Keratinocyte (primary cell): ENCODE results near the gene WDCP. TPM values are rescaled to one million over a fixed set of nuclear protein-coding genes. Genes with fewer than 3 reads are reported as not detected.
A peak's percentile ranks its signal among the peaks of the same experiment; 100 is the strongest.

ENCODE experiments used
- DNase-seq: peaks from one replicate; pipeline ENCODE4 v3.0.0-alpha.2; 2011; ENCODE audit warnings: low read depth, missing footprints, low spot score
- FAIRE-seq: peaks from 2 replicates; lab custom pipeline; 2011; peaks lifted over from hg19 to GRCh38; lab: Jason Lieb, UNC
- H2AFZ ChIP-seq: 2 replicates; pipeline ENCODE4 v1.6.0; 2012; ENCODE audit warnings: low read length, control low read depth, inconsistent platforms; ENCODE audit not compliant: control insufficient read depth
- H3K27ac ChIP-seq: 2 replicates; pipeline ENCODE4 v1.5.1; 2011; ENCODE audit warnings: low read length; ENCODE audit not compliant: control insufficient read depth, insufficient read depth
- H3K27me3 ChIP-seq: 3 replicates; pipeline ENCODE4 v1.6.0; 2011; ENCODE audit warnings: low read length; ENCODE audit not compliant: control insufficient read depth, insufficient read depth; ENCODE audit errors: extremely low read depth
- H3K36me3 ChIP-seq, 2 experiments: 2 replicates in 1 of 2; 3 replicates in 1 of 2; pipeline ENCODE4 v1.5.1; 2011; ENCODE audit warnings: low read length in 2 of 2, mild to moderate bottlenecking in 1 of 2; ENCODE audit not compliant: control insufficient read depth in 2 of 2, insufficient read depth in 2 of 2; ENCODE audit errors: extremely low read depth in 1 of 2
- H3K4me1 ChIP-seq: 3 replicates; pipeline ENCODE4 v1.5.1; 2011; ENCODE audit warnings: low read length; ENCODE audit not compliant: control insufficient read depth, insufficient read depth; ENCODE audit errors: extremely low read depth
- H3K4me2 ChIP-seq: 3 replicates; pipeline ENCODE4 v1.6.0; 2011; ENCODE audit warnings: low read depth, low read length; ENCODE audit not compliant: control insufficient read depth, insufficient read depth; ENCODE audit errors: extremely low read depth
- H3K4me3 ChIP-seq, 3 experiments: fragments of 200-600 bp in 1 of 3; sonication (generic) in 1 of 3; 2 replicates in 2 of 3; 3 replicates in 1 of 3; pipeline ENCODE4 v1.5.1; 2011 to 2016; ENCODE audit warnings: low read length in 3 of 3, mild to moderate bottlenecking in 3 of 3, control low read depth in 2 of 3, inconsistent platforms in 1 of 3, low read depth in 1 of 3, mixed read lengths in 1 of 3, mixed run types in 1 of 3, moderate library complexity in 1 of 3; ENCODE audit not compliant: control insufficient read depth in 2 of 3, insufficient read depth in 2 of 3; ENCODE audit errors: extremely low read depth in 1 of 3
- H3K79me2 ChIP-seq: 2 replicates; pipeline ENCODE4 v1.6.0; 2012; ENCODE audit warnings: low read length; ENCODE audit not compliant: control insufficient read depth, insufficient read depth
- H3K9ac ChIP-seq: 3 replicates; pipeline ENCODE4 v1.6.0; 2011; ENCODE audit warnings: low read length; ENCODE audit not compliant: control insufficient read depth, insufficient read depth; ENCODE audit errors: extremely low read depth
- H3K9me1 ChIP-seq: 3 replicates; pipeline ENCODE4 v1.6.0; 2011; ENCODE audit warnings: low read length; ENCODE audit not compliant: control insufficient read depth, insufficient read depth; ENCODE audit errors: extremely low read depth
- H3K9me3 ChIP-seq: 2 replicates; pipeline ENCODE4 v1.5.1; 2012; ENCODE audit warnings: low read depth, low read length; ENCODE audit not compliant: control insufficient read depth
- H4K20me1 ChIP-seq: 3 replicates; pipeline ENCODE4 v1.6.0; 2011; ENCODE audit warnings: low read length; ENCODE audit not compliant: control insufficient read depth, insufficient read depth; ENCODE audit errors: extremely low read depth
- EZH2 ChIP-seq: IDR thresholded peaks from one replicate; pipeline ENCODE4 v1.6.1; 2012; ENCODE audit warnings: inconsistent platforms, mild to moderate bottlenecking, low read length, moderate library complexity
- dilution Hi-C: fragments of 300-500 bp; cut with MboI; formaldehyde crosslinking; loops from one replicate; pipeline ENCODE4 v1.7.0; 2020; ENCODE audit warnings: low sequenced_read_pairs; ENCODE audit not compliant: extremely low pct_ligation_motif_present
- polyA plus RNA-seq, 5 experiments: library from polyadenylated mRNA; depleted of rRNA in 3 of 5; stranded (reverse) in 3 of 5; stranded (forward) in 1 of 5; unstranded in 1 of 5; fragments of >200 nt; gene quantifications; 1 replicate in 1 of 5; 2 replicates in 3 of 5; 3 replicates in 1 of 5; pipeline versions ENCODE4 v1.2.1 to v1.2.3, GENCODE V29; 2011 to 2012; ENCODE audit warnings: missing spikeins in 2 of 5, low read depth in 1 of 5, low replicate concordance in 1 of 5
- TF ChIP-seq, protein P1 (sequence below), 3 experiments: IDR thresholded peaks in 1 of 3; conservative IDR thresholded peaks in 1 of 3; optimal IDR thresholded peaks in 1 of 3; 2 replicates in 2 of 3; 3 replicates in 1 of 3; pipeline versions ENCODE3 to v1.5.1; 2011; ENCODE audit warnings: low read length in 3 of 3, mild to moderate bottlenecking in 3 of 3, moderate library complexity in 2 of 3, control low read depth in 1 of 3, inconsistent platforms in 1 of 3; ENCODE audit not compliant: insufficient read depth in 2 of 3; ENCODE audit errors: extremely low read depth in 1 of 3

Gene WDCP
- polyA plus RNA-seq, 1 donor (not counting 4 experiments of a cell fraction or from before 2014, with no cell fraction given) = 11.0 TPM

DNA sequence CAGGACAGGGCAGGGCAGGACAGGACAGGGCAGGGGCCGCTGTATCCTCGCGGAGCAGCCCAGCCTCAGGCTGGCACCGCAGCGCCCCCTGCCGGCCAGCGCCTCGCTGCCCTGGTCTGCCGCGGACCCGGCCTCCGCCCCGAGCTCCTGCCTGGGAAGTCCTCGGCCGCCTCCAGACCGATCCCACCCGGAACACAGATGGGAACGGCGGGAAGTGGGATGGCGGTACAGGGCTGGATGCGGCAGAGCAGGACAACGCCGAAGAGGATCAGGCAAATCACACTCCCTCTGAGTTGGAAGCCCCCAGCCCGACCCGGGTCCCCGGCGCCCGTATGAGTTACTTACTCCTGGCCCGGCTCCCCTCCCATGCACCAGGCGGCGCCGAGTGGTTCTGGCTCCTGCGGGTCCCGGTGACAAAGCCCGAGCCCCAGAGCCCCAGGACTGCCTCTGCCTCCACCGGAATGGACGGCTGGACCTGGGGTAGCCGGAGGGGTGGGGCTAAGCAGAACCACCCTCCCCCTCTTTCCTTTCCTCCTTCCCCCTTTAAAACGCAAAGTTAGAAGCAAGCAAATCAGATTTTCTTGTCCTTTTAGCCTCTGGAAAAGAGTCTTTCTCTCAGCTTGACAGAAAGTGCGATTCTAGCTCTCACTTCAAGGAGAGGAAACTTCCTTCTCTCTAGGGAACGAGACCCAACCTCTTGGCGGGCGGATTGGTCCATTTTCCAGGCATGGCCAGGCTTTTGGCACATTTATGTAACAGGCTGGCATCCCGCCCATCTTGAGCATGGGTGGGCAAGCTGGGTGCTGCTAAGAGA is 37.4 kb upstream of the WDCP start, which contains the start of gene TP53I3:
TP53I3 (minus strand) TSS at position 449 of the 814 bp plus-strand sequence. CDS start 508 bp downstream, outside the sequence.
- dilution Hi-C loops = no loop called here
- Histone ChIP-seq H3K9me3 (no peaks in the 10 kb centered on the region), H3K4me2 (peak within 1 kb of the TSS; percentile 99), H3K9me1 (no peaks in the 10 kb centered on the region), H3K36me3 (peaks cover 5 to 15% of the 10 kb centered on the region in 2 experiments), H4K20me1 (no peaks in the 10 kb centered on the region), H3K9ac (peak within 1 kb of the TSS; percentile 86), H3K4me1 (peaks cover 11% of the 10 kb centered on the region), H3K4me3 (peak within 1 kb of the TSS; percentile 63 to 80 (median 70)), H3K27ac (peak within 1 kb of the TSS; percentile 82), H3K79me2 (no peaks in the 10 kb centered on the region), H3K27me3 (no peaks in the 10 kb centered on the region), H2AFZ (peak within 1 kb of the TSS; percentile 98)
- FAIRE-seq (no peak), DNase-seq (no peak)
- TF ChIP-seq EZH2 = no peak
- TF ChIP-seq, protein P1, sequence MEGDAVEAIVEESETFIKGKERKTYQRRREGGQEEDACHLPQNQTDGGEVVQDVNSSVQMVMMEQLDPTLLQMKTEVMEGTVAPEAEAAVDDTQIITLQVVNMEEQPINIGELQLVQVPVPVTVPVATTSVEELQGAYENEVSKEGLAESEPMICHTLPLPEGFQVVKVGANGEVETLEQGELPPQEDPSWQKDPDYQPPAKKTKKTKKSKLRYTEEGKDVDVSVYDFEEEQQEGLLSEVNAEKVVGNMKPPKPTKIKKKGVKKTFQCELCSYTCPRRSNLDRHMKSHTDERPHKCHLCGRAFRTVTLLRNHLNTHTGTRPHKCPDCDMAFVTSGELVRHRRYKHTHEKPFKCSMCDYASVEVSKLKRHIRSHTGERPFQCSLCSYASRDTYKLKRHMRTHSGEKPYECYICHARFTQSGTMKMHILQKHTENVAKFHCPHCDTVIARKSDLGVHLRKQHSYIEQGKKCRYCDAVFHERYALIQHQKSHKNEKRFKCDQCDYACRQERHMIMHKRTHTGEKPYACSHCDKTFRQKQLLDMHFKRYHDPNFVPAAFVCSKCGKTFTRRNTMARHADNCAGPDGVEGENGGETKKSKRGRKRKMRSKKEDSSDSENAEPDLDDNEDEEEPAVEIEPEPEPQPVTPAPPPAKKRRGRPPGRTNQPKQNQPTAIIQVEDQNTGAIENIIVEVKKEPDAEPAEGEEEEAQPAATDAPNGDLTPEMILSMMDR (optimal IDR thresholded peaks at IDR 0.05 in 1 of 3, IDR thresholded peaks at IDR 0.05 in 1 of 3, conservative IDR thresholded peaks at IDR 0.05 in 1 of 3; ENCODE audit: extremely low read depth in 1 of 3, insufficient read depth in 2 of 3, low read length in 3 of 3) = peak; percentile 71 to 93 (median 90)

DNA sequence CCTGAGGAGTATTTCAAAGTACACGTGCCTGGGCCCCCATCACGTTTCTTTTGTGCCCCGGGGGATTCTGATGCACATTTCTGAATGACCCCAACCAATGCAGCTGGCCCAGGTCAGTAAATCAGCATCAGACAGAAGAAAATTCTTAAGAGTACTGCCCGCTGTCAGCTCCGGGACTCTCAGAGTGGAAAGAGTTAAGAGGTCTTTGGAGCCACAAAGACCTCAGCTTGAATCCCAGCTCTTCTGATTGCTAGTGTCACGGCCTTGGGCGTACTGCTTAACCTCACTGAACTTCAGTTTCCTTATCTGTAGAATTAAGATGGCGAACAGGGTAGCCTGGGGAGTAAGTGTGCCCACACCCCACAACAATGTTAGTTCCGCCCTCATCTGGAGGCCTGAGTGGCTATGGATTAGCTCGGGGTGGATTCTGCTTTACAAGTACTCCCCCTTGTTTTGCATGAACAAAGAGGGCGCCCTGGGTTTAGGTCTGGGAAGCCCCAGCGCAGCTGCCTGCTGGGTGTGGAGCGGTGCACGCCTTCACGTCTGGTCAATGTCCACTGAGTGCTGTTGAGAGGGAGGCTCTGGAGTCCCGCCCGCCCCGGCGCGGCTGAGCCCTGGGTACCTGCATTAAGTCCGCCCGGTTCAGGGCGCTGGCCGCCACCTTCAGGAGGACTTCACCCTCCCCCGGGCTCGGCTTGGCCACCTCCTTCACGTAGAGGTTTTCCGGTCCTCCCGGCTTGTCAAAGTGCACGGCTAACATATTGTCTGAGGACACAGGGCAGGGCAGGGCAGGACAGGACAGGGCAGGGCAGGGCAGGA is 36.6 kb upstream of the WDCP start:
- TF ChIP-seq EZH2 = no peak
- TF ChIP-seq, protein P1 (optimal IDR thresholded peaks at IDR 0.05 in 1 of 3, IDR thresholded peaks at IDR 0.05 in 1 of 3, conservative IDR thresholded peaks at IDR 0.05 in 1 of 3; ENCODE audit: extremely low read depth in 1 of 3, insufficient read depth in 2 of 3, low read length in 3 of 3) = no peak
- dilution Hi-C loops = no loop called here
- FAIRE-seq = peak; percentile 9

More for the DNA sequence above, 36.6 kb upstream of the WDCP start:
- peaks cover 5 to 17% of the 10 kb centered on the region in 2 experiments for H3K36me3 ChIP-seq
- peak overlapping the region; percentile 92 for H2AFZ ChIP-seq
- H3K4me2 ChIP-seq = peak overlapping the region; percentile 99
- peak; percentile 77 for DNase-seq
- no peaks in the 10 kb centered on the region for H3K9me1 ChIP-seq
- no peaks in the 10 kb centered on the region for H3K79me2 ChIP-seq
- H3K4me1 ChIP-seq = peaks cover 11% of the 10 kb centered on the region
- peak overlapping the region; percentile 82 for H3K27ac ChIP-seq
- H3K4me3 ChIP-seq = peak overlapping the region; percentile 63 to 80 (median 70)
- H4K20me1 ChIP-seq = no peaks in the 10 kb centered on the region
- H3K9me3 ChIP-seq = no peaks in the 10 kb centered on the region
- peak overlapping the region; percentile 86 for H3K9ac ChIP-seq
- no peaks in the 10 kb centered on the region for H3K27me3 ChIP-seq
